COLO668 (cell line): ENCODE data around the gene SLCO2B1.
"Not testable (repeated sequence)": the region's sequence is repeated elsewhere in the genome, so short reads cannot be mapped to it uniquely, and the experiment has no call there.

Source experiments
- DNase-seq: peaks from one replicate; lab custom pipeline; 2025; ENCODE audit not compliant: unreplicated experiment; lab: John Stamatoyannopoulos, UW

The SLCO2B1 gene, protein sequence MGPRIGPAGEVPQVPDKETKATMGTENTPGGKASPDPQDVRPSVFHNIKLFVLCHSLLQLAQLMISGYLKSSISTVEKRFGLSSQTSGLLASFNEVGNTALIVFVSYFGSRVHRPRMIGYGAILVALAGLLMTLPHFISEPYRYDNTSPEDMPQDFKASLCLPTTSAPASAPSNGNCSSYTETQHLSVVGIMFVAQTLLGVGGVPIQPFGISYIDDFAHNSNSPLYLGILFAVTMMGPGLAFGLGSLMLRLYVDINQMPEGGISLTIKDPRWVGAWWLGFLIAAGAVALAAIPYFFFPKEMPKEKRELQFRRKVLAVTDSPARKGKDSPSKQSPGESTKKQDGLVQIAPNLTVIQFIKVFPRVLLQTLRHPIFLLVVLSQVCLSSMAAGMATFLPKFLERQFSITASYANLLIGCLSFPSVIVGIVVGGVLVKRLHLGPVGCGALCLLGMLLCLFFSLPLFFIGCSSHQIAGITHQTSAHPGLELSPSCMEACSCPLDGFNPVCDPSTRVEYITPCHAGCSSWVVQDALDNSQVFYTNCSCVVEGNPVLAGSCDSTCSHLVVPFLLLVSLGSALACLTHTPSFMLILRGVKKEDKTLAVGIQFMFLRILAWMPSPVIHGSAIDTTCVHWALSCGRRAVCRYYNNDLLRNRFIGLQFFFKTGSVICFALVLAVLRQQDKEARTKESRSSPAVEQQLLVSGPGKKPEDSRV

DNA sequence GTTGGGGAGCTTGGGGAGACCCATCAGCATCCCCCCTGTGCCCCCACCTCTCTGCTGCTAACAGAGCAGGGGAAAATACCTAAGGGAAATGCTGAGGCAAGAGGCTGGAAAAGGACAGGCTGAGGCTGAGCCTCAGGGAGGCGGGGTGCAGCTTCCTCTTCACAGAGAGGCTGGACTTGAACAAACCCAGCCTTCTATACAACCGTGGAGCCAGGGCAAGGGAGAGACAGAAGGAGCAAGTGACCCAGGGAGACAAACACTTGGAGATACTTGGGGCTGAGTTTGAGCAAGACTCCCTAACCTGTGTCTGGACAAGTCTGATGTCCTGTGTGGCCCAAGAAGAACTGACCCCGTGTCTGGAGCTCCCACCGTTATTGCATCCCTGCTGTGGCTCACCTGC, at the start of gene SLCO2B1:
Gene SLCO2B1 (plus strand): TSS at position 229 of the 400 bp plus-strand sequence. CDS start 275 bp downstream, outside the sequence.
- DNase-seq = no peak

DNA sequence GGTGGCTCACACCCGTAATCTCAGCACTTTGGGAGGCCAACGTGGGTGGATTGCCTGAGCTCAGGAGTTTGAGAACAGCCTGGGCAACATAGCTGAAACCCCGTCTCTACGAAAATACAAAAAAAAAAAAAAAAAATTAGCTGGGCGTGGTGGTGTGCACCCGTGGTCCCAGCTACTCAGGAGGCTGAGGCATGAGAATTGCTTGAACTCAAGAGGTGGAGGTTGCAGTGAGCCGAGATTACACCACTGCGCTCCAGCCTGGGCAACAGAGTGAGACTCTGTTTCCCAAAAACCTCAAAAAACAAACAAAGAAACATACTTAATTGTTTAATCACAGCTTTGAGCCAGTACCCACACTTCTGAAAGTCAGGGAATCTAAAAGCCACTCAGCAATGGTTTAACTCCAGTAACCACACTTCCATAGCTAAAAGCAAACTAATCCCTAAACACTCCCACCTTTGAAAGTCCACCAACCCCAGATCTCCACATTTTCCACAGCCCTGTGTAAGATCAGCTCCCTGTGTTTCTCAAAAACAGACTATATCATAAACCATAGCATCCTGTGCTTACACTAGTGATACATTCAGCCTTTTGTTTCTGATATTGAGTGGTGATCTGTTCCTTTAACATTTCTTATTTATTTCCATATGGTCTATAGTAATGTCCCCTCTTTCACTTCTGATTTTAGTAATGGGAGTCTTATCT, 49.3 kb upstream of the SLCO2B1 start:
- DNase-seq = no peak

DNA sequence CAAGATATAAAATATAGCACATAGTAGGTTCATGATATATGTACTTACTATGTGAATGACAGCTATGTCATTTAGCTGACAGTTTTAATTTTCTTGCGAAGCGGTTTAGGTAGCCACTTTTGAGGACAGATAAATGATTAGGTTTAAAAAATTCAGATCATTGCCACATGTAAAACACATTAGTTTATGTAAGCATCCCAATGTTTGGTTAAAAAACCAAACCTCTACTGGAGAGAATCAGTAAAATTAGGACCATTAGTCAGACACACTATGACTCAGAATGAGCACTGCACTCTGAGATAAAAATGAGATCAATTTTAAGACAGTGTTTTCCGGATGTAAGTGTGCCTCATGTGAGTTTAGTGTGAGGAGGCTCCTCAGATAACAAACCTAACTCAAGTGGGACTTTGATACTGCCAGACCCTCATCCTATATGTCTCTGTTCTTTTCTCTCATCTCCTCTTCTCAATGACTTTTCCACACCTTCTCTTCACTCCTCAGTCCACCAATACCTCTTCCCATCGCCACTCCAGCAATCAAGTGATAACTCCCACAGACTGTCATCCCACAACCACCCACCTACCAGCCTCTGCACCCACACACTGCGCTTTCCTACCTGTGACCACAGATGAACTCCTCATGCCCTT, 47.4 kb upstream of the SLCO2B1 start:
- no peak for DNase-seq

DNA sequence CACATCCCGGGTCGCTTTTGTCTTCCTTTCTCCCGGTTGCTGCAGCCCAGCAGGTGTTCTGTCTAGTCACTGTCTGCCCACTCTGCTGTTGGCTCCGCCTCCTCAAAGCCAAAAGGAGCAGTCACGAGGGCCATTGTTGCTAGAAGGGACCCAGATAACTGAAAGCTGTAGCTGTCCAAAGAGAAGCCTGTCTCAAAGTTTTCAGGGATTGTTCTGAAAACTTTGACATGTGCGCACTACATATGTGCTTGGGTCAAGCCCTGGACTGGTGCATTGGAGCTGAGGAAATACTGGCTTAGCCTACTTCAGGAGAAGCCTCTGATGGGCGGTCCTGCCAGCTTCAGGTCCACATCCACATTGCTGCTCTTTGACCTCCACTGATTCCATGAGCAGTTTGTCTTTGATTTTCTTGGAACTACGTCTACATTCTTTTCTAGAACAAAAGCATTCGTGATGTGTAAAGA, 45.4 kb upstream of the SLCO2B1 start:
- DNase-seq = peak; percentile 4

DNA sequence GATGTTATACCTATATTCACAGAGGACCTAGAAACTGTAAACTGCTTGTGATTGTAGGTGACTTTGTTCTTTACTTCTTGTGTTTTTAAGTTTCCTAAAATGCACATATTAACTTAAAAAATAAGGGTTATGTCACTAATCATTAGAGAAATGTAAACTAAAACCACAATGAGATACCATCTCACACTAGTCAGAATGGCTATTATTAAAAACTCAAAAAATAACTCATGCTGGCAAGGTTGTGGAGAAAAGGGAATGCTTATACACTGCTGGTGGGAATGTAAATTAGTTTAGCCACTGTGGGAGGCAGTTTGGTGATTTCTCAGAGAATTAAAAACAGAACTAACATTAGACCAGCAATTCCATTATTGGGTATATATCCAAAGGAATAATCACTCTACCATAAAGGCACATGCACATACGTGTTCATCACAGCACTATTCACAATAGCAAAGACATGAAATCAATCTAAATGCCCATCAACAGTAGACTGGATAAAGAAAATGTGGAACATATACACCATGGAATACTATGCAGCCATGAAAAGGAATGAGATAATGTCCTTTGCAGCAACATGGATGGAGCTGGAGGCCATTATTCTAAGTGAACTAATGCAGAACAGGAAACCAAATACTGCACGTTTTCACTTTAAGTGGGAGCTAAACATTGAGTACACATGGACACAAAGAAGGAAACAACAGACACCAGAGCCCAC, 44.8 kb upstream of the SLCO2B1 start:
- DNase-seq = not testable (repeated sequence)

DNA sequence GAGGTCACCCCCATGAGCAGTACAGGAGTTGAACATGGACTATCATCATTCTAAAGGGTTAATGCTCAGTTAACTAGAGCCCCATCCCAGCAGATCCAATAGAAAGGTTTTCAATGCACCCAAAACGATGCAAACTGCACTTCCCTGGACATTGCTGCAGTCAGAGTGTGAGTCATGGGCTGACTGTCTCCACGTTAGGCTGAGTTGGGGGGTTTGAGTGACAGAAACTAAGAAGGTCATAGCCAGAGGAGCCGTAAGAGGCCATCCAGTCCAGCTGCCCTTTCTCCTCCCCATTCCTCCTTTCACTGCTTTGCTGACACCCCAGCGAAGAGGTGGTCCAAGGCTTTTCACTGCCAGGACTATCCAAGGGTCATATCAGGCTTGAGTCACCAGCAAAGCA, 43.7 kb upstream of the SLCO2B1 start:
- no peak for DNase-seq

- DNase-seq = no peak
These were observed 38.7 kb upstream of the SLCO2B1 start for GRCh38 chr11:75112200-75112599.

- DNase-seq = no peak
These were observed 37.9 kb upstream of the SLCO2B1 start for GRCh38 chr11:75113030-75113429.

DNA sequence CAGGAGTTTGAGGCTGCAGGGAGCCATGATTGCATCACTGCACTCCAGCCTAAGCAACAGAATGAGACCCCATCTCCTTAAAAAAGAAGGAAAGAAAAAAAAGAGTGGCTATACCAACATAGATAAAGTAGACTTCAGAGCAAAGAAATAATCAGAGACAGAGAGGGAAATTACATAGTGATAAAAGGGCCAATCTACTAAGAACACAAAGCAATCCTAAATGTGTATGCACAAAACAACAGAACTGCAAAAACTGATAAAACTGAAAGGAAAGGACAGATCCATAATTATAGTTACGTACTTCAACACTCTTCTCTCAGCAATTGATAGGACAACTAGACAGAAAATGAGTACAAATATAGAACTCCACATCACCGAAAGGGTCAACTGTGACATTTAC, 36.4 kb upstream of the SLCO2B1 start:
- DNase-seq = no peak

GRCh38 chr11:75118577-75118976, 32.3 kb upstream of the SLCO2B1 start:
- no peak for DNase-seq

DNA sequence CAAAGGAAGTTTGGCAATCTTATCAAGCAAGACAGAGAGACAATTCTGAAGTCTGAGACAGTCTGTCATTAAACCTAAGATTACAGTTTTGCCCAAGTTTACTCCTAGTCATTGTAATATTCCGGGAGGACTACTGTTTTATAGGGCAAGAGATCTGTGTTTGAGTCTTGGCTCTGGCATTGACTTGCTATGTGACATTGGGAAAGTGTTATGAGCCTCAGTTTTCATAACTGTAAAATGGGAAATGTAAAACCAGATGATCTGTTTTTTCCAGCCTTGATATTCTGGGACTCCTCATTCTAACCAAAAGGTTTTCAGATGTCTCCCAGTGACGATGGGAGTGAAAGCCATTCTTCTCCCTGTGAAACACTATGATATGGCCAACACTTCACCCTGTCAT, 24.3 kb upstream of the SLCO2B1 start:
- no peak for DNase-seq

- no peak for DNase-seq
These were observed 18.8 kb upstream of the SLCO2B1 start for GRCh38 chr11:75132080-75132479.

DNA sequence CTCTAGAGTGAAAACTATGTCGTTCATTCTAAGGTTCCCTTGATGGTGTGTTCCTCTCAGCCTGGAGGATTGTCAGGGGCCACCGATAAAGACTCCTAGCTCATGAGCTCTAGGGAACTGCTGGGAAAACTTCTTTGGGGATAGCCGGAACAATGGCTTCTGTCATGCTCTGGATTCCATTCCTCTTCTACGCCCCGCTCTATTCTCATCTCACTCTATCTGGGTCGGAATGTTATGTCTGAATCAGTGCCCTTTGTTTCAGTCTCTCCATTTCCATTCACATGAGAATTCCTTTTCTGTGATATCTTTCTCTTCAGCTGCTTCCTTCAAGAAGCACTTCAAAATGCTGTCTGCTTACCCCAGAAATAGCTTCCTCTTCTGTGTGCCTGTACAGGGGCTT, 16.9 kb upstream of the SLCO2B1 start:
- DNase-seq = no peak

DNA sequence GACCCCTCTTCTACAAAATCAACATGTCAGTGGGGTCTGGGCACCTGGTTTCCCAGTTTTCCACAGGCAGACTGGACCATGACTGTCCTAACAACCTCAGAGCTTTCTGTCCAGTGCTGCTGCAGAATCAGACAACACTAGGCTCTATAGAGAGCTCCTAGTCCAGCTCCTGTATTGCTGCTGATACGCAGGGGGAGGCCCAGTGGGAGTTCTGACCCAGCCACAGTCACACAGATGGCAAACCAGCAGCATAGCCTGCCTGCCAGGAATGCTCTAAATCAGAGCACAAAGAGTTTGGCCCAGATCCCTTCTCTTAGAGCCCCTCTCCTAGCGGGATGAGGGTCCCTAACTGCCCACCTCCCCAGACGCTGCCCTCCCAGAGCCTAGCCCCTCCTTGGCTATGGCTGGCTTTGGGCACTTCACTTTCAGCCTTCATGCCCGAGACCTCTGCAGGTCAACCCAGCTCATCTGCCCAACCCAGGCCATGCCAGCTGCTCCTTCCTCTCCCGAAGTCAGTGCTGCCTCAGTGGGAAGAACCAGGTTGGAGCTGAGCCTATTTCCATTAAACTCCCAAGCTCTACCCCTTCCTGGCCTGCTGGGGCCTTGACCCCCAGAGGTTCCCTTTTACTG, 15.8 kb upstream of the SLCO2B1 start:
- no peak for DNase-seq

- no peak for DNase-seq
These were observed 15.3 kb upstream of the SLCO2B1 start for GRCh38 chr11:75135651-75136050.

- DNase-seq = peak; percentile 50
These were observed 10.4 kb upstream of the SLCO2B1 start for GRCh38 chr11:75140269-75141138.

- no peak for DNase-seq
These were observed 9.7 kb upstream of the SLCO2B1 start for GRCh38 chr11:75141166-75141565.

DNA sequence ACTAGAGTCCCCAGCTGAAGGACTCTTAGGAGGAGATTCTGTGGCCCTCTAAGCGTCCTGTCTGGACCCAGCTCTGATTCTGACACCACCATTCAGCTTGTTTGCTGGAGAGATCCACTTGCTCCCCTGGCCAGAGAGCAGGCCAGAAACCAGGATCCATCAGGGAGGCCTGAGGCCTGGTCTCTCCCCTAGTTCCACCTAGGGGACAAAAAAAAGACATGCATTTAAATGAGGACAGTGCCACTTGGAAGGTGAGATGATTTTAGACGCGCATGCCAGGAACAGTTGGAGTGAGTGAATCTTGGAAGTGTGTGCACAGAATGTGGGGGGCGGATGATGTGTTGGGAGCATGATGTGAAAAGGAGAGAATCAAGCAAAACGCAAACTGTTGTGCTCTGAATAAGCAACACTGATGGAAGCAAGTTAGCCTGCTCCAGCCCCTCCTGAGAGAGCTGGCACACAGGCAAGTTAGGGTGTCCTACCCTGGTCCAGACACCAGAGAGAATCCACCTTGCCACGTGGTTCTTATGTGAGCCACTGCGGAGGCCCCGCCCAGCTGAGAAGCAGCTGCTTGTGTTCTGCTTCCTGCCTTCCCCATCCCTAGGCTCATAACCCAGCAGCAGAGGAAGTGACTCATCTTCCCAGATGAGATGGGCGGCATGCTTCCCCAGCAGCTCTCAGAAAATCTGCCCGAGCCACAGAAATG, 8.0 kb upstream of the SLCO2B1 start:
- DNase-seq = peak; percentile 72

DNA sequence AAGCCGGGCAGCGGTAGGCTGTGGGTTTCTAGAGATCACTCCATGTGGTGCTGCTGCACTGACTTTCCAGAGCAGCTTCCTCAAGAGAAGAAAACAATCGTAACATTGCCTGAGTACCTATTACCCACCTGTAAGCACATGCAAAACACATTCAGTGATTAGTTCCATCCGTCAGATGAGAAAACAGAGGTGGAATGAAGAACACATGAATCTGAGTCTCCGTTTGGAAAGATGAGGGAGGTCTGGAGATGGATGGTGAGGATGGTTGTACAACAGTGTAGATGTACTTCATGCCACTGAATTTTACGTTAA, 7.5 kb upstream of the SLCO2B1 start:
- DNase-seq = no peak
